ENCODE results near the gene PCID2.
"Not testable (repeated sequence)": the region's sequence is repeated elsewhere in the genome, so short reads cannot be mapped to it uniquely, and the experiment has no call there.

The PCID2 gene

DNA sequence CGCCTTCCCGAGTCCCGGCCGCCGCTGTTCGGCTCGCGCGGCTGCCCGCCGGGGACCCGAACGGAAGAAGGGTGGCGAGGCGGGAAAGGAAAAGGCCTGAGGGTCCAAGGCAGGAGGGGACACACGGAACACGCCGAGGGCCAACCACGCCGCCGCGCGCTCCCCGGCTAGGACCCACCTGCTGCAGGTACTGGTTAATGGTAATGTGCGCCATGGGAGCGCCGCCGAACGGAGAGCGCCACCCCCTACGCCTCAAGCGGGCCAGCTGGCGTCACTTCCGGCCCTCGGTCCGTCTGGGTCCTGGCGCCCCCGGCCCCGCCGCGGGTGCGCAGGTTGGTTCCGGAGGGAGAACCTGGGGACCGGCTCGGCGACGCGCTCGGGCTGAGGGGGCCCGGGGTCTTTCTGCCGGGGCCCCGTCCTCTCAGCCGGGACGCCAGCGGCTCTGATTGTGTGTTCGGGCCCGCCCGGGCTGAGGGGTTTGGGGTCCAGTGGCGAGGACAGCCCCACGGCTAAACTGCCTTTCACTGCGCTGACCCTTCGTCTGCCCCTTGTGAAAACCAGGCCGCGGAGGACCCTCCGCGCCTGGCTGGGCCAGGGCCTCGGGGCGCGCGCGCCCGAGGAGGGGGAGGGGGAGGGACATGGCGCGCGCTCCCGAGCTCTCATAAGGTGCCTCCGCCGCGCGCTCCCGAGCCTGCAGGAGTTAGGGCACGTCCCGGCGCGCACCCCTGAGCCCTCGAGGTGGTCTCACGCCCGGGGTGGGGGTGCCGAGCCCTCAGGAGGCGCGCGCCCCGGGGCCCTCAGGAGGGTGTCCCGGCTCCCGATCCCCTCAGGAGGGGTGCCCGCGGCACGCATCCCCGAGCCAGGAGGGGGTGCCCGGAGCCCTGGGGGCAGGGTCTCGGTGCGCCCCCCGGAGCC is at the start of gene PCID2:
Gene PCID2 (minus strand): TSS at position 249 of the 915 bp plus-strand sequence. CDS start 35 bp downstream, at position 214.
- in situ Hi-C loops (cut with MboI; ENCODE audit: low sequenced_read_pairs), result no loop called here

DNA sequence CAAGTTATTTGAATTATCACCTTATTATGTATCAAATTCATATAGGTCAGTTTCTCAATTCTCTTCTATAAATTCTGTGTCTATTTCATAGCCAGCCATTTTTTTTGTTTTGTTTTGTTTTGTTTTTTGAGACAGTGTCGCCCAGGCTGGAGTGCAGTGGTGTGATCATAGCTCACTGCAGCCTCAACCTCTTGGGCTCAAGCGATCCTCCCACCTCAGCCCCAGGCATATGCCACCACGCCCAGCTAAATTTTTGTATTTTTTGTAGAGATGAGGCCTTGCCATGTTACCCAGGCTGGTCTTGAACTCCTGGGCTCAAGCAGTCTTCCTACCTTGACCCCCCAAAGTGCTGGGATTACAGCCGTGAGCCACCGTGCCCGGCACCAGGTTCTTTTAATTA is 49.4 kb upstream of the PCID2 start:
- in situ Hi-C loops (cut with MboI; ENCODE audit: low sequenced_read_pairs), result not testable (repeated sequence)

- in situ Hi-C loops (cut with MboI; ENCODE audit: low sequenced_read_pairs), result no loop called here
Measured at GRCh38 chr13:113252516-113253095, 44.1 kb upstream of the PCID2 start.

- in situ Hi-C loops (cut with MboI; ENCODE audit: low sequenced_read_pairs), result no loop called here
Measured at GRCh38 chr13:113245849-113246796, 37.7 kb upstream of the PCID2 start.

GRCh38 chr13:113243847-113244246 is 35.4 kb upstream of the PCID2 start:
- in situ Hi-C loops (cut with MboI; ENCODE audit: low sequenced_read_pairs), result no loop called here

GRCh38 chr13:113241623-113242022 is 33.2 kb upstream of the PCID2 start:
- in situ Hi-C loops (cut with MboI; ENCODE audit: low sequenced_read_pairs), result not testable (repeated sequence)

DNA sequence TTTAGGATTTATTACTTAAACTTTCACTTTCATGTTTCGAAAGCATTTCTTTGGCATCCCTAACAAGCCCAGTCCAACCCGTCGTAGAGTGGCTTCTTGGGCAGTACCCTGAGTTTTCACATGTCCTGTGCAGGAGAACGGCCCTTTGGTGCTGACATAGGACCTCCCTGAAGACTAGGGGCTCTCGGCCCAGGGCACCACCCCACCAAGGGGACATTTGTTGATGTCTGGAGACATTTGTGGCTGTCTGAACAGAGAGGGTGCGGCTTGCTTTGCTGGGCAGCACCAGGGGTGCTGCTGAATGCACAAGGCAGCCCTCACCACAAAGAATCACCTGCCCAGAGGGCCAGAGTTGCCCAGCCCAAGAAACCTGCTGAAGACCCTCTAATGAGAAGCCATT is 31.5 kb upstream of the PCID2 start:
- in situ Hi-C loops (cut with MboI; ENCODE audit: low sequenced_read_pairs), result no loop called here

GRCh38 chr13:113239357-113239756 is 30.9 kb upstream of the PCID2 start:
- in situ Hi-C loops (cut with MboI; ENCODE audit: low sequenced_read_pairs), result no loop called here

DNA sequence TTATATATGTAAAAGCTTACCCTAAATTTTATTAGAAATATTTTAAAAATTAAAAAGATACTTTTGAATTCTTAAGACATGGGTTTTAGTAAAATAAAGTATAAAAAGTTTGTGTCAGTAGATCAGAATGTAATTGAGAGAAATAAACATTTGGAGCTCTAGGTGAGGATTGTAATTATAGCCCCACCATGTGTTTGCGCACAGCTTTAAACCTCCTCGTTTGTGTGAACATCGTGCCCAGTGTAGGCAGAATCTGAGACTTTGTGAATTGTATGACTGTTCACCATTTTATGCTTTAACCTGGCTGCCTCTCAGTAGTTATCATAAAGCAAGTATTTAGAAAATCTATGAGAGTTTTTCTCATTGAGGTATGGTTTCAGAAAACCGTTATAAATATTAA is 30.1 kb upstream of the PCID2 start:
- in situ Hi-C loops (cut with MboI; ENCODE audit: low sequenced_read_pairs), result no loop called here

- in situ Hi-C loops (cut with MboI; ENCODE audit: low sequenced_read_pairs), result no loop called here
Measured at GRCh38 chr13:113233101-113233500, 24.6 kb upstream of the PCID2 start.

GRCh38 chr13:113232208-113233003 is 23.9 kb upstream of the PCID2 start:
- in situ Hi-C loops (cut with MboI; ENCODE audit: low sequenced_read_pairs), result no loop called here

DNA sequence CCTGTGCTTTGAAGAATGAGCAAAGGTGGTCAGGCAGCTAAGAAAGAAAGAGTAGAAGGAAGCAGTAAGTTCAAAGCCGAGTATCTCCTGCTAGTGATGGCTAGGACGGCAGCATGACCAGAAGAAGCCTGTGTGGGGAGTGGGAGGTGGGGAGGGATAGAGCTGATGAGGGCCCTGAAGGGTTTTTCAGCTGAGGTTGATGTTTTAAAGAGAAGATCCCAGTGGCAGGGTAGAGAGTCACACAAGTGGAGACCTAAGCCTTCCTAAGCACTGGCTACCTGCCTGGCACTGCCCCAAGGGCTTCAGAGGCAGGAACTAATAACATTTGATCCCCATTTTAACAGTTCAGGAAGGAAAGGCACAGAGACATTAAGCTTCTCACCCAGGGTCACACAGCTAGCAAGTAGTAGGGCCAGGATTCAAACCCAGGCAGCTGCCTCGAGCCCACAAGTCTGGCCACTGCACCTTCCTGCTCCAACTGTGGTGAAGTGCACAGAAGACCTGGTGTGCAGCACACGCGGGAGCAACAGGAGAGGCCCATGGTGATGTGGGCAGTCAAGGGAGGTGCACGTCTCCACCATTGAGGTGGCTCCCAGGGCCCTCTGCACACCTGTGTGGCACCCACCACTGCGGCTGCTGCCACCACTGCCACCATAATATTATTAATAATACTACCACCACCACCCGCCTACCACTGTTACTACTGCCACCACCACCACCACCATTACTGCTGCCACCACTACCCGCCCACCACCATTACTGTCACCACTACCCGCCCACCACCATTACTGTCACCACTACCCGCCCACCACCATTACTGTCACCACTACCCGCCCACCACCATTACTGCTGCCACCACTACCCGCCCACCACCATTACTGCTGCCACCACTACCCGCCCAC is 23.1 kb upstream of the PCID2 start:
- in situ Hi-C loops (cut with MboI; ENCODE audit: low sequenced_read_pairs), result no loop called here

DNA sequence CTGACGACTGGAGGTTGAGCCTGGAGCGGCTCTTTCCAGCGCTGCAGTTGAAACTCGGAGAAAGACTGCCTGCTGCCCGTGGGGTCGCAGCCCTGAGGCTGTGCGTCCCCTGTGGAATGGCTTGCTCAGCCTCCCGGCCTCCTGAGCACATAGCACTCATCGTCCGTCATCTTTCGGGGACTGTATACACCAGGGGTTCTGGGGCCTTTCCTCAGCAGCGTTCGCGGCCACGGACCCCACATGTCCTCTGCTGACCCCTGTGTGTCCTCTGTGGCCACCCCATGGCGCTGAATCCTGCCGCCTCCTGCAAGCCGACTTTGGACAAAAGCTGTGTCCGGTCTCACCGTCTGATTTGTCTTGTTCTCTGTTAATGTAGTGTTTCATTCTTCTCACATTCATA is 21.3 kb upstream of the PCID2 start:
- in situ Hi-C loops (cut with MboI; ENCODE audit: low sequenced_read_pairs), result no loop called here

GRCh38 chr13:113229161-113229560 is 20.7 kb upstream of the PCID2 start:
- in situ Hi-C loops (cut with MboI; ENCODE audit: low sequenced_read_pairs), result no loop called here

DNA sequence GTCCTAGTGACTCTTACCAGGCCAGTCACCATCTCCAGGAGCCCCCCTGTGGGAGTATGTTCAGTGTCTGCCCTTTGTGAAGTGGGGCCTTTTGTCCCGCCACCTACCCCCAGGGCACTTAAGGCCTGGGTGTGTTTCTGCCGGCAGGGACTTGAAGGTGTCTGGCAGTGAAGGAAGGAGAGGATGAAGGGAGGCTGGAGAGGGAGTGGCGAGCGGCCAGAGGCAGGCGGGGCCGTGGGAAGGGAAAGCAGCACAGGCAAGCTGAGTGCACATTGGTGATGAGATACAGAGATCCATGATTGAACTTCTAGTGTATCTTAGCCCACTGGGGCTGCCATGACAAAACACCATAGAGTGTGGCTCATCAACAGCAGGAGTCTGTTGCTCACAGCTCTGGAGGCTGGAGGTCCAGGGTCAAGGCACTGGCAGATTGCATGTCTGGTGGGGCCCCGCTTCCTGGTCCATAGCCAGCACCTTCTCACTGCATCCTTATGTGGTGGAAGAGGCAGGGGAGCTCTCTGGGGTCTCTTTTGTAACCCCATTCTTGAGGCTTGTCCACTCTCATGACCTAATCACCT is 18.5 kb upstream of the PCID2 start:
- in situ Hi-C loops (cut with MboI; ENCODE audit: low sequenced_read_pairs), result no loop called here

DNA sequence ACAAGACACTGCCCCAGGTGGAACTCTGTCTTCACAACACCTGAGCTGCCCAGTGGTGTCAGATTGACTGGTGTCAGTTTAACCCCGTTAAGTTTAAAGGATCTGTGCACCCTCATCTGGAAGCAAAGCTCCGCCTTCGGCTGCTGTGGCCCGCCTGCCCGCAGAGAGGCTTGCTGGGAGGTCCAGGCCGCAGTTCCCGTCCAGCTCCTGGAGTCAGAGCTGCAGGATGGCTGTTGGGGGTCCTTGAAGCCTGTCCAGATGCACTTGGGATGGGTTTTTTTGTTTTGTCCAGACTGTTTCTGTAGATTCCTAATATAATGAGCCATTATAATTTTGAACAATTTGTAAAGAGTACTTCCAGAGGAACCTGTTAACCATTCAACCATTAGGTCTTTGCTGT is 17.0 kb upstream of the PCID2 start:
- in situ Hi-C loops (cut with MboI; ENCODE audit: low sequenced_read_pairs), result no loop called here

DNA sequence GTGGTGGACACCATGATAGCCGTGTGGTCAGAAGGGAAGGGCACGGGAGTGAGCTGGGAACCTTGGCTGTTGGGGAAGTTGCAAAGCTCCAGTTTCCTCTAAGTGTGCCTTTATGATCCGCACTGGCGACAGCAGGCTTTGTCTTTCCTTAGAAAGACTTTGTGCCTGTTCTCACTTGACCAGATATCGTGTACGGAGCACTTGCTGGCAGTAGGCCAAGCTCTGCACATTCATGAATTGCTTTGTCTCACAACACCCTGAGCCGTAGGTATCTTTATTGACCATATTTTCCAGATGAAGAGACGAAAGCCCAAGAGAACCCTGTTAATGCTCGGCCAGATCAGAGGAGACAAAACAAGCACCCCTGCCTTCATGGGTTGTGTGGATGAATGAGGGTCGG is 16.0 kb upstream of the PCID2 start:
- in situ Hi-C loops (cut with MboI; ENCODE audit: low sequenced_read_pairs), result no loop called here

GRCh38 chr13:113223070-113223469 is 14.6 kb upstream of the PCID2 start:
- in situ Hi-C loops (cut with MboI; ENCODE audit: low sequenced_read_pairs), result no loop called here

DNA sequence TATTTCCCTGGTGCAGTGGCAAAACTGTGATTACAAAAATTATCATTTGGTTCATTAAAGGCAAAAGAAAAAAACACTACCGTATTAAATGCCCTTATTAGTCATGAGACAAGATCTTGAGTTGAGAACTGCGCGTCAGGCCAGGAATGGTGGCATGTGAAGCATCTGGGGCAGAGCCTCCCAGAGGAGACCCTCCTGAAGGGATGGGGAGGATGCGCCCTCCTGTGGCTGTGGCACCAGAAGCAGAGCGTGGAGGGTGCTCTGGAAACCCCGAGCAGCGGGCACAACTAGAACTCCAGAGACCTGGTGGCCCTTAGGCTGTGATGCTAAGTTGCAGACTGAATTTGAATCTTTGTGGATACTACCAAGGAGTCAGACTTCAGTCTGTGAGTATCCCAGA is 12.4 kb upstream of the PCID2 start:
- in situ Hi-C loops (cut with MboI; ENCODE audit: low sequenced_read_pairs), result no loop called here

All from HL-60/S4 treated with phorbol 12-myristate 13-acetate at 8.2 ng/mL for 4 days and 3 days (cell line).